Neutrophil (primary cell): ENCODE measurements around the gene SASS6.

ENCODE experiments used
- H3K27ac ChIP-seq: fragments of 200-600 bp; sonication (generic); 2 replicates; pipeline ENCODE4 v1.5.1; 2016; ENCODE audit warnings: mild to moderate bottlenecking, moderate library complexity
- H3K27me3 ChIP-seq: fragments of 200-600 bp; sonication (generic); 2 replicates; pipeline ENCODE4 v1.6.0; 2016; ENCODE audit warnings: mild to moderate bottlenecking
- H3K36me3 ChIP-seq: fragments of 200-600 bp; sonication (generic); 2 replicates; pipeline ENCODE4 v1.5.1; 2017
- H3K4me1 ChIP-seq, 2 experiments: fragments of 200-600 bp in 1 of 2; sonication (generic) in 1 of 2; 1 replicate in 1 of 2; 2 replicates in 1 of 2; pipeline versions ENCODE4 v1.5.1 to v1.6.1; 2013 to 2016; ENCODE audit warnings: low read depth in 1 of 2, low read length in 1 of 2, mild to moderate bottlenecking in 1 of 2, moderate library complexity in 1 of 2; ENCODE audit not compliant: control insufficient read depth in 1 of 2, insufficient read depth in 1 of 2
- H3K4me3 ChIP-seq, 2 experiments: fragments of 200-600 bp in 1 of 2; sonication (generic) in 1 of 2; 1 replicate in 1 of 2; 2 replicates in 1 of 2; pipeline ENCODE4 v1.5.1; 2013 to 2016; ENCODE audit warnings: low read depth in 1 of 2, low read length in 1 of 2, mild to moderate bottlenecking in 1 of 2, moderate library complexity in 1 of 2
- H3K9me3 ChIP-seq: fragments of 200-600 bp; sonication (generic); 2 replicates; pipeline ENCODE4 v1.5.1; 2016
- CTCF ChIP-seq: fragments of 200-600 bp; sonication (generic); IDR thresholded peaks from 2 replicates; pipeline ENCODE4 v1.5.1; 2016; ENCODE audit warnings: antibody characterized with exemption

SASS6 gene

DNA sequence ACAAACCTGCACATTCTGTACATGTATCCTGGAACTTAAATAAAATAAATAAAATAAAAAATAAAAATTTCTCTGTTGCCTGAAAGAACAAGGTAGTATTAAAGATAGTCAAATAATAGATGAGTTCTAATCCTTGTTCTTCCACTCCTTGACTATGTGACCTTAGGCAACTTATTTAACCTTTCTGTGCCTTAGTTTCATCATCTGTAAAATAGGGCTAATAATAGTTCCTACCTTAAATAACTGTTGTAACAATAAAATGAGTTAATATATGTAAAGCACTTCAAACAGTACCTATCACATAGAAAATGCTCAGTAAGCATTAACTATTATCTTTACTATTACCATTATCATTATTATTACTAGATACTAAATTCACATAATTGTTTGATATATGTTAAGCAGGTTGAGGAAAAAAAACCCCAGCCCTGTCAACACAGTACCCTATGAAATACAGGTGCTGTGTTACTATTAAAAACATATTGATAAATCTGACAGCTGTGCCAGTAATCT, 23.1 kb downstream of the SASS6 start:
- no peaks in the 10 kb centered on the region for H3K27me3 ChIP-seq
- no peaks in the 10 kb centered on the region for H3K4me1 ChIP-seq
- H3K4me3 ChIP-seq, result no peak overlapping the region
- peaks cover 32% of the 10 kb centered on the region for H3K36me3 ChIP-seq
- no peak for TF ChIP-seq CTCF
- no peak overlapping the region for H3K27ac ChIP-seq
- no peaks in the 10 kb centered on the region for H3K9me3 ChIP-seq

- Histone ChIP-seq H3K36me3 (peaks cover 43% of the 10 kb centered on the region), H3K27me3 (no peaks in the 10 kb centered on the region), H3K4me1 (no peaks in the 10 kb centered on the region), H3K27ac (no peak overlapping the region), H3K9me3 (no peaks in the 10 kb centered on the region), H3K4me3 (no peak overlapping the region)
- no peak for TF ChIP-seq CTCF
Measured at GRCh38 chr1:100107696-100108095, 25.0 kb downstream of the SASS6 start.

GRCh38 chr1:100101564-100101963, 31.2 kb downstream of the SASS6 start:
- Histone ChIP-seq H3K27ac (no peak overlapping the region), H3K27me3 (no peaks in the 10 kb centered on the region), H3K4me3 (no peak overlapping the region), H3K9me3 (no peaks in the 10 kb centered on the region), H3K36me3 (peaks cover 53% of the 10 kb centered on the region), H3K4me1 (no peaks in the 10 kb centered on the region)
- no peak for TF ChIP-seq CTCF

DNA sequence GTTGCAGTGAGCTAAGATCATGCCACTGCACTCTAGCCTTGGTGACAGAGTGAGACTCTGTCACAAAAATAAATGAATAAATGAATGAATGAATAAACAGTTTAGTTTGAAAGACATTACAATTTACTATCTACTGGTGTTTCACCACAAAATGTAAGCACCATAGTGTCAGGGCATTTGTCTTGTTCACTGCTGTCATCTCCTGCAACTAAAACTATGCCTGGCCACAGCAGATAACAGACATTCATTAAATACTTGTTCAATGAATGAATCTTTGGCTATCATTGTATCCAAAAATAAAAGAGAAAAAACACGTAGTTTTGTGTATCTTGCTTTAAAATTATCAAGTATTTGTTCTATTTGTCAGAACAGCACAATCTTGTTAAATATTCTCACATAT, 32.5 kb downstream of the SASS6 start:
- Histone ChIP-seq H3K36me3 (peaks cover 41% of the 10 kb centered on the region), H3K27me3 (no peaks in the 10 kb centered on the region), H3K9me3 (no peaks in the 10 kb centered on the region), H3K27ac (no peak overlapping the region), H3K4me3 (no peak overlapping the region), H3K4me1 (no peaks in the 10 kb centered on the region)
- no peak for TF ChIP-seq CTCF

- Histone ChIP-seq H3K36me3 (peaks cover 16% of the 10 kb centered on the region), H3K9me3 (no peaks in the 10 kb centered on the region), H3K4me3 (no peak overlapping the region), H3K27me3 (no peaks in the 10 kb centered on the region), H3K4me1 (no peaks in the 10 kb centered on the region), H3K27ac (no peak overlapping the region)
- no peak for TF ChIP-seq CTCF
Measured at GRCh38 chr1:100090471-100090870, 42.3 kb downstream of the SASS6 start.

DNA sequence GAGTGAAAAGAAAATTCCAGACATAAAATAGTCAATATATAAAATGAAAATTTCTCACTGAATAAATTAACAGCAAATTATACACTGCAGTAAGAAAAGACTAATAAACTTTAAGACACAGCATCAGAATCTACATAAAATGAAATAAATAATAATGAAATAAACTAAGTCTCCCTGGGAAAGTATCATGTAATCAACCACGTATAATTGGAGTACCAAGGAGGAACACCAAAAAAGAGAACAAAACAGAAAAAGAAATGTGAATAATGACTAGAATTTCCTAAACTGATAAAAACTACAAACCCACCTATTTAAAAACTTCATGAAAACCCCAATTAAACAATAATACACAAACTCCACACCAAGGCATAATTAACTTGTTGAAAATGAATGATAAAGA, 43.6 kb downstream of the SASS6 start:
- Histone ChIP-seq H3K9me3 (no peaks in the 10 kb centered on the region), H3K27ac (no peak overlapping the region), H3K27me3 (no peaks in the 10 kb centered on the region), H3K36me3 (peaks cover 16% of the 10 kb centered on the region), H3K4me3 (no peak overlapping the region), H3K4me1 (no peaks in the 10 kb centered on the region)
- no peak for TF ChIP-seq CTCF
